ENCODE measurements around the gene ARHGAP40.

The ARHGAP40 gene

GRCh38 chr20:38692436-38693411, 91.1 kb downstream of the ARHGAP40 start:
- peak; percentile 56 for DNase-seq

DNA sequence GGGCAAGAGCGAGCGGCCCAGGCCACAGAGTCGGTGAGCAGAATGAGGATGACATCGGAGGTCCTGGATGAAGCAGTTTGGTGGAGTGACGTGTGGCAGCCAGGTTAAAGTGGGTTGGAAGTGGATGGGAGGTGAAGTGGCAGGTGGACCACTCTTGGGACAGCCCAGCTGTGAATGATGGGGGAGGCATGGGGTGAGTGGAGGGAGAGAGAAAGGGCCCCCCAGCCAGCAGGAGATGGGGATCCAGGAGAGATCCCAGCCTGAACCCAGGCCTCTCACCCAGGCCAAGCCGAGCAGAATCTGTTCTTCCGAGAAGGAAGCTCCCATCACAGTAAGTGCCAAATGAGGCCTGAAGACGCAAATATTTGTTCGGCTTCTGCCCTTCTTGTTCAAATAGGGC, 95.7 kb downstream of the ARHGAP40 start:
- no peak for DNase-seq

DNA sequence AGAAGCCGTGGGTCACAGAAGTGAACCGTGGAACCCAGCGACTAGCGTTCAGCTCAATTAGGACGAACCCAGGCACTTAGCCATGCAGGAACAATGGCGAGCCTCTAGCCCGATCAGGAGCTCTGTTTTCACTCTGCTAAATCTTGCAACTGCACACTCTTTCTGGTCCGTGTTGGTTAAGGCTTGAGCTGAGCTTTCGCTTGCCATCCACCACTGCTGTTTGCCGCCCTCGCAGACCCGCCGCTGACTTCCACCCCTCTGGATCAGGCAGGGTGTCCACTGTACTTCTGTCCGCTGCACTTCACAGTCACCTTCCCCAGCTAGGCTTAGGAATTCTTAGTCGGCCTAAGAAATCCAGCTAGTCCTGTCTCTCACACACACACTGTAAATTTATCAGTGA, 96.9 kb downstream of the ARHGAP40 start:
- no peak for DNase-seq

- DNase-seq, result no peak
These were observed 98.5 kb downstream of the ARHGAP40 start for GRCh38 chr20:38700141-38700540.

Data from T1000 (cell line).